ENCODE results near the gene GUCY1A1.

GRCh38 chr4:155766622-155767021 is 100.0 kb downstream of the GUCY1A1 start:
- no peak for TF ChIP-seq CTCF (IDR thresholded peaks at IDR 0.05)
- TF ChIP-seq ZFX (IDR thresholded peaks at IDR 0.05; ENCODE audit: borderline replicate concordance): no peak
